Measurements from ENCODE around the gene RAB8B. TPM values are rescaled to one million over a fixed set of nuclear protein-coding genes. Genes with fewer than 3 reads are reported as not detected.

The RAB8B gene
- total RNA-seq, 3 donors from 2014 or later: 31.3 to 46.2 (median 36.7) TPM

DNA sequence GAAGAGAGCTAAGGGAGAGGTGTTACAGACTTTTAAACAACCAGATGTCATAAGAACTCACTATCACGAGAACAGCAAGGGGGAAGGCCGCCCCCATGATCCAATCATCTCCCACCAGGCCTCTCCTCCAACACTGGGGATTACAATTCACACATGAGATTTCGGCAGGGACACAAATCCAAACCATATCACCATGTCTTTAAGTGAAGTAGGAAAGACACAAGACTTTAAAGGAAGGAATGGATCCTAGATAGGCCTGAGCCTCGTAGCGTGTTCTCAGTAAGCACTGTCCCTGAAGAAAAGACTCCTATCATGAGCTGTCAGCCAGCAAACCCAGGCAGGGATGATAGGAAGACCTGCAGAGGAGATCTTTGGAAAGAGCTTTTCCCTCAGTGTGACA, 17.0 kb upstream of the RAB8B start:
- Histone ChIP-seq H3K9me3 (no peaks in the 10 kb centered on the region), H3K4me1 (no peaks in the 10 kb centered on the region), H3K36me3 (no peaks in the 10 kb centered on the region), H3K4me3 (no peak overlapping the region), H3K27ac (no peak overlapping the region), H3K27me3 (no peaks in the 10 kb centered on the region)
- no peak for DNase-seq (ENCODE audit: low spot score in 2 of 2)
- intact Hi-C loops (cut with DNase I; ENCODE audit: low total_unique reads): no loop called here
- TF ChIP-seq POLR2A (IDR thresholded peaks at IDR 0.05): no peak
- no peak for TF ChIP-seq POLR2AphosphoS5 (IDR thresholded peaks at IDR 0.05)
- TF ChIP-seq, protein P1, sequence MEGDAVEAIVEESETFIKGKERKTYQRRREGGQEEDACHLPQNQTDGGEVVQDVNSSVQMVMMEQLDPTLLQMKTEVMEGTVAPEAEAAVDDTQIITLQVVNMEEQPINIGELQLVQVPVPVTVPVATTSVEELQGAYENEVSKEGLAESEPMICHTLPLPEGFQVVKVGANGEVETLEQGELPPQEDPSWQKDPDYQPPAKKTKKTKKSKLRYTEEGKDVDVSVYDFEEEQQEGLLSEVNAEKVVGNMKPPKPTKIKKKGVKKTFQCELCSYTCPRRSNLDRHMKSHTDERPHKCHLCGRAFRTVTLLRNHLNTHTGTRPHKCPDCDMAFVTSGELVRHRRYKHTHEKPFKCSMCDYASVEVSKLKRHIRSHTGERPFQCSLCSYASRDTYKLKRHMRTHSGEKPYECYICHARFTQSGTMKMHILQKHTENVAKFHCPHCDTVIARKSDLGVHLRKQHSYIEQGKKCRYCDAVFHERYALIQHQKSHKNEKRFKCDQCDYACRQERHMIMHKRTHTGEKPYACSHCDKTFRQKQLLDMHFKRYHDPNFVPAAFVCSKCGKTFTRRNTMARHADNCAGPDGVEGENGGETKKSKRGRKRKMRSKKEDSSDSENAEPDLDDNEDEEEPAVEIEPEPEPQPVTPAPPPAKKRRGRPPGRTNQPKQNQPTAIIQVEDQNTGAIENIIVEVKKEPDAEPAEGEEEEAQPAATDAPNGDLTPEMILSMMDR (IDR thresholded peaks at IDR 0.05): no peak

DNA sequence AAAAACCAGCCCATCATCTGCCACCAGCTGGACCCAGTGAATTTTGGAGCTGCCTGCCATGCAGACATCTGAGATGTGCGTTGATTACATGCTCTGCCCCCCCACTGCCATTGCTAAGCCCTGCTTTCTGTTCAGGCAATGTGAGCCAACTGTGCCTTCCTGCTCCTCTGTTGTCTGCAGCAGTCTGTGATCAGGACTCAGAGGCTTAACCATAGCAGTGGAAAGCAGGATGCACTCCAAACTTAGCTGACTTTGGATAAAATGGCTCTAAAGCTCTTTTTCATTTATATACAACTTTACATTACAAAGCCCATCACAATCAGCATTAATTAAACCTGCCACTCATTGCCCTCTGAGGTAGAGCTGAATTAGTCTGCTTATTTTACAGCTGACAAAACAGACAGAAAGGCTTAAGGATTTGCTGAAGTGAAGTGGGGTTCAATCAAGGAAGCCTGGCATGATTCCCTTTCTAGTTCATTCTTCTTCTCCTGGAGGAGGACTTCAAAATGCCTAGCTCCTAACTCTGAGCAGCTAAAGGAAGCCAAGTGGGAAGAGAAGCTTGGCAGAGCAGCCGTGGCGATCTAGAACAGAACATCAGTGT, 16.5 kb upstream of the RAB8B start:
- Histone ChIP-seq H3K4me3 (no peak overlapping the region), H3K4me1 (no peaks in the 10 kb centered on the region), H3K27ac (no peak overlapping the region), H3K36me3 (no peaks in the 10 kb centered on the region), H3K9me3 (no peaks in the 10 kb centered on the region), H3K27me3 (no peaks in the 10 kb centered on the region)
- no peak for TF ChIP-seq POLR2A (IDR thresholded peaks at IDR 0.05)
- no peak for TF ChIP-seq POLR2AphosphoS5 (IDR thresholded peaks at IDR 0.05)
- TF ChIP-seq, protein P1 (IDR thresholded peaks at IDR 0.05): no peak
- intact Hi-C loops (cut with DNase I; ENCODE audit: low total_unique reads): no loop called here
- DNase-seq (ENCODE audit: low spot score in 2 of 2): no peak

DNA sequence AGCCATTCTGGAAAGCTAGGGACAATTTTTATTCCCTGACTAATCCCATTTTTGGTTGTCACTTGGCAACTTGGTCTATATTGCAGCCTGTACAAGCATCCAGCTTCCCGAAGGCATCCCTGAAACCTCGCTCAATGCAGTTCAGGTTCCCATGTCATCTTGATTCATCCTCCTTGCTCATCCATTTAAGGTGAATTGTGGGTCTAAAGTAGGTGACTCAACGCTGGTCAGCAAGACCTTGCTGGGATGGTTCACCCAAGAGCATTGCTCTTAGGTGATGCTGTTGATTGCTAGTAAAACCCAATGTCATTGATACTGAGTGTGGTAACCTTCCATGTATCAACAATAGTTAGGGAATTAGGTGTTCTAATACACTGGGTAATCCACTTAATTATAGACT, 13.1 kb upstream of the RAB8B start:
- H3K36me3 ChIP-seq: no peaks in the 10 kb centered on the region
- no peaks in the 10 kb centered on the region for H3K27me3 ChIP-seq
- H3K27ac ChIP-seq: no peak overlapping the region
- no peak overlapping the region for H3K4me3 ChIP-seq
- intact Hi-C loops (cut with DNase I; ENCODE audit: low total_unique reads): no loop called here
- H3K9me3 ChIP-seq: no peaks in the 10 kb centered on the region
- no peak for DNase-seq (ENCODE audit: low spot score in 2 of 2)
- H3K4me1 ChIP-seq: no peaks in the 10 kb centered on the region
- TF ChIP-seq POLR2A (IDR thresholded peaks at IDR 0.05) (no peak), POLR2AphosphoS5 (IDR thresholded peaks at IDR 0.05) (no peak)
- TF ChIP-seq, protein P1 (IDR thresholded peaks at IDR 0.05): no peak

DNA sequence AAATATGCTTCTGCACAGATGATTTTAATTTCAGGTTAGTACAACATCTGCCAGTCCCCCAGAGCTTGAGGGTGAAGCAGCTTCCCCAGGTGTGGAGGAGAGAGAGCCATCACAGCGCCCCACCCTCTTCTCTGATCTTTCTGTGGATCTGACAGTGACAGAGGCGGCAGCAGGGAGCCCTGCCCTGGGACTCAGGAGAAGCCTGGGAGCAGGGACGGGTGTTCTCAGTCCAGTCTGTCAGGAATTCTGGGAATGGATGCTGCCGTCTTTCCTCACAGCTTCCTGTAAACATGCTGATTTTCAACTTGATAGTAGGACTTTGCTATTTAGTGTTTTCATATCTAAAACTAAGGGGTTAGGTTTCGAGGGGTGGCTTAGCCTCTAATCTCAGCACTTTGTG, 11.4 kb upstream of the RAB8B start:
- TF ChIP-seq, protein P1 (IDR thresholded peaks at IDR 0.05): no peak
- no peak for TF ChIP-seq POLR2AphosphoS5 (IDR thresholded peaks at IDR 0.05)
- H3K9me3 ChIP-seq: no peaks in the 10 kb centered on the region
- no peak overlapping the region for H3K27ac ChIP-seq
- no peaks in the 10 kb centered on the region for H3K27me3 ChIP-seq
- no peaks in the 10 kb centered on the region for H3K4me1 ChIP-seq
- no peak overlapping the region for H3K4me3 ChIP-seq
- no peaks in the 10 kb centered on the region for H3K36me3 ChIP-seq
- intact Hi-C loops (cut with DNase I; ENCODE audit: low total_unique reads): no loop called here
- DNase-seq (ENCODE audit: low spot score in 2 of 2): no peak

DNA sequence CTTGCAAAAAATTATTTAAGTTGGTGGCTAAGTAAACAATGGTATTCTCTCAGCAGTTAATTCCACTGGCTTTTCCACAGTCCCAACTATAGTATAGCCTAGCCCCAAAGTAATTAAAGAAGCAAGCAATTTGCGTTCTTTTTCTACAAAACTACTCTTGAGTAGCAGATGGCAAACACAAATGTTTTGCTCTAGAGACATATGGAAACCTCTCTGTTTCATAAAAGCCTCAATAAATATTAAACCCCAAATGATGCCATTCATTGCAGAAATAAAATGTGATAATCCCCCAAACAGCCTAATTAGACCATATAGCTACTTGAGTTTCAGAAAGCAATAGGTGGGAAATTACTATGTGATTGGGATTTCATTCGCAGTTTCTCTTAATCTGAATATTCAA, 8.7 kb upstream of the RAB8B start:
- no peak overlapping the region for H3K27ac ChIP-seq
- TF ChIP-seq, protein P1 (IDR thresholded peaks at IDR 0.05): no peak
- TF ChIP-seq POLR2A (IDR thresholded peaks at IDR 0.05): no peak
- no peak for TF ChIP-seq POLR2AphosphoS5 (IDR thresholded peaks at IDR 0.05)
- H3K9me3 ChIP-seq: no peaks in the 10 kb centered on the region
- no peaks in the 10 kb centered on the region for H3K27me3 ChIP-seq
- intact Hi-C loops (cut with DNase I; ENCODE audit: low total_unique reads): no loop called here
- no peak for DNase-seq (ENCODE audit: low spot score in 2 of 2)
- no peak overlapping the region for H3K4me3 ChIP-seq
- H3K4me1 ChIP-seq: no peaks in the 10 kb centered on the region
- H3K36me3 ChIP-seq: no peaks in the 10 kb centered on the region

All from breast epithelium (tissue), 4 donors.